GM20000 (cell line): ENCODE data around the gene DCDC2B.
"Not testable (repeated sequence)": the region's sequence is repeated elsewhere in the genome, so short reads cannot be mapped to it uniquely, and the experiment has no call there.

ENCODE experiments used
- DNase-seq: peaks from one replicate; pipeline ENCODE4 v3.0.0; 2012; ENCODE audit warnings: low spot score
- CTCF ChIP-seq: IDR thresholded peaks from 2 replicates; pipeline ENCODE4 v1.5.1; 2012; ENCODE audit warnings: mild to moderate bottlenecking, control low read depth; ENCODE audit errors: extremely low read depth, missing control alignments

DCDC2B gene

DNA sequence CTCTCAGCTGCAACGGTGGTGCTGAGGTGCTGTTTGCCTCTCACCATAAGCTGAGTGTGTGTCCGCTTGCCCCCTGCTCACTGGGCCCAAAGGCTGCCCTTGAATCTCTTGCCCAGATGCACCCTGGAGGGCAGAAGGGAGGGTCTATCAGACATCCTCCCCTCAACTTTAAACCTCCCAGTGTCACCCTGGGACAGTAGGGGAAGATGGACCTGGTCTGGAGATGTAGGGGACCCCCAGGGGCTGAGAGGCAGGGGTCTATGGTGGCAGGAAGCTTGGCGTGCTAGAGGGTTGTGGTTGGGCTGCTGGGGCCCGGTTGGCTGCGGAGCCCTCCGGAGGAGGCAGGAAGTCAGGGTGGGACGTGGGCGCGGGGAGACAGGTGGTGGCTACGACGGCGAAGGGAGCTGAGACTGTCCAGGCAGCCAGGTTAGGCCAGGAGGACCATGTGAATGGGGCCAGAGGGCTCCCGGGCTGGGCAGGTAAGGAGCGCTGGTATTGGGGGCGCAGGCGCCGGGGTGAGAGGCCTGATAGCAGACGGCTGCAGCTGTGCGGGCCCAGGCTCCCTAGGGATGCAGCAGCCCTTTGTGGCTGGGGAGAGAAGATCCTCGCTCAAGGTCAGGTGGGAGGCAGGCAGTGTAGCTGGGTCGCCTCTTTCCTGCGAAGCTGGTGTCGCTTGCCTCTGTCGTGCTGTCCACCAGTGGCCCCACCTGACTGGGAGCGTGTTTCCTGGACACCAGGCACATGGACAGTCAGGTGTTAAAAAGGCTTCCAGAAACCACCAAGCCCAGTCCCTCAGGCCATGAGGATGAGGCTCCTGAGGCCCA lies 42.2 kb downstream of the DCDC2B start, which contains the start of gene LCK:
Gene LCK, plus strand, starts transcription at position 373 of the 824 bp plus-strand sequence. CDS start 23,065 bp downstream, outside the sequence.
- no peak for TF ChIP-seq CTCF
- DNase-seq: peak; percentile 58

DNA sequence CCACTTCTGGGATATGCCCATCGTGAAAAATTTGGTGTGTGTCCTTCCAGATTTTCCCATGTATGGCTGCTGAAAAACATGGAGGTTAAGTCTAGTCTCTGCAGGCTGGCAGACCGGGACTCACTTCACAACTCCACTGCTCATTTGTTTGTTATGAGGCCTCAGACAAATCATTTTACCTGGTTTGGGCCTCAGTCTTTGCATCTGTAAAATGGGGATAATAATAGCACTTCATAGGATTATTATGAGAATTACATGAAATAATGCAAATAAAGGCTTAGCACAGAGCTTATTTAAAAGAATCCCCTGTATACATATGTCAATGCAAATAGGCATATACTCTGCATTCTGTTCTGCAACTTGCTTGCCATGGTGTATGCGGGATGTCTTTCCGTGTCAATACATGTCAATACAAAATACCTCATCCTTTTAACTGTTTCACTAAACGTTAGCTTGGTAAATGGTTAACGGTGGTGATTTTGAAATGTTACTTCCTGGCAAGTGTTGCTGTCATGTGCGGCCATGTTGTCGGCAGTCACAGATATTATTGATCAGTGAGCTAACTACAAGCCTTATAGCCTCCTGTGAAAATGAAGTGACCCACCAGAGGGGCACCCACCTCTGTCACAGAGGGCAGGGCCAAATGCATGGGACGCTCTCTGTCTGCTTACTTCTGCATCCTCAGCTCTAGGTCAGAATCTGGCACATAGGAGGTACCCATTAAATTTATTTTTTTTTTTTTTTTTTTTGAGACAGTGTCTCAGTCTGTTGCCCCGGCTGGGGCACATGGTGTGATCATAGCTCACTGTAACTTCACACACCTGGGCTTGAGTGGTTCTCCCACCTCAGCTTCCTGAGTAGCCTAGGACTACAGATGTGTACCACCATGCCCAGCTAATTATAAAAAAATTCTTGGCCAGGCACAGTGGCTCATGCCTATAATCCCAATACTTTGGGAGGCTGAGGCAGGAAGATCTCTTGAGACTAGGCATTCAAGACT lies 46.5 kb downstream of the DCDC2B start:
- DNase-seq: no peak

DNA sequence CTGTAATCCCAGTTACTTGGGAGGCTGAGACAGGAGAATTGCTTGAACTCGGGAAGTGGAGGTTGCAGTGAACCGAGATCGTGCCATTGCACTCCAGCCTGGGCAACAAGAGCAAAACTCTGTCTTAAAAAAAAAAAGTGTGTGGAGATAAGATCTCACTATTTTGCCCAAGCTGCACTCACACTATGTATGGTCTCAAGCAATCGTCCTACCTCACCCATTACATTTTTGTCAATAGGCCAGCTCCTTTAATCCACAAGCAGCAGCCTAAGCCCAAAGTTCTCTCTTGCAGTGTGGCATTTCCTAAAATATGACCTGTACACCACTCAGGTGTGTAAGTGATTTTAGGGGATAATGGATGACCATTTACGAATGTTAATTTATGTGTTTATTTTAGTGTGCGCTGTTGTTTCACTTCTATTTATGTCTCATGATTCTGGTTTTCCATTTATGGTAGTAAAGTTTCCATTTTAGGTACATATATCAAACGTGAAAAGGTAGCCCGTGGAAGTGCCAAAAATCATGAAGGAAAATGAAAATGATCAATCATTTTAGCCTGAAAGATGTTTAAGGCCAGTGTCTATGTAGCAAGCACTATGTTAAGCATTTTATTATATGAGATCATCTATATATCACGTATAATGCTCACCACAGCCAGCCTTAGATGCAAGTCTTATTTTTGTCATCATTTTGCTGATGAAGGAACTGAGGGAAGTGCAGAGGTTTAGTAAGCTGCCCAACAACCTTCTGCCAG lies 47.8 kb downstream of the DCDC2B start:
- DNase-seq: no peak
- TF ChIP-seq CTCF: no peak

More for the DNA sequence above, 46.5 kb downstream of the DCDC2B start:
- TF ChIP-seq CTCF: no peak

DNA sequence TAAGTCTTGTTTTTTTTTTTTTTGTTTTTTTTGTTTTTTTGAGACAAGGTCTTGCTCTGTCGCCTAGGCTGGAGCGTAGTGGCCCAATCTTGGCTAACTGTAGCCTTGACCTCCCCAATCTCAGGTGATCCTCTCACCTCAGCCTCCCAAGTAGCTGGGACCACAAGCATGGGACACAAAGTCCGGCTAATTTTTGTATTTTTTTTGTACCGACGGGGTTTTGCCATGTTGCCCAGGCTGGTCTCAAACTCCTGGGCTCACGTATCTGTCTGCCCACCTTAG lies 48.3 kb downstream of the DCDC2B start:
- no peak for TF ChIP-seq CTCF
- DNase-seq: no peak

- DNase-seq: not testable (repeated sequence)
These were observed 54.3 kb downstream of the DCDC2B start for GRCh38 chr1:32263236-32263593.

- TF ChIP-seq CTCF: no peak
- peak; percentile 35 for DNase-seq
These were observed 54.9 kb downstream of the DCDC2B start for GRCh38 chr1:32263744-32264143.
